HCT116 (cell line): ENCODE results near the gene CUBN.

Experiments
- ATF3 ChIP-seq: IDR thresholded peaks from 2 replicates; pipeline ENCODE4 v1.6.1; 2012
- CTCF ChIP-seq, 3 experiments: fragments of 200-600 bp in 1 of 3; sonication (generic) in 1 of 3; IDR thresholded peaks in 2 of 3; conservative IDR thresholded peaks in 1 of 3; 2 replicates each; pipeline ENCODE4 v1.5.1; 2012 to 2017; ENCODE audit warnings: low read depth in 2 of 3, low read length in 2 of 3, antibody characterized with exemption in 1 of 3, borderline replicate concordance in 1 of 3, control low read depth in 1 of 3, mild to moderate bottlenecking in 1 of 3, mixed read lengths in 1 of 3, mixed run types in 1 of 3, moderate library complexity in 1 of 3; ENCODE audit not compliant: insufficient read depth in 1 of 3
- EZH2phosphoT487 ChIP-seq: fragments of 200-600 bp; IDR thresholded peaks from 2 replicates; pipeline ENCODE4 v1.6.1; 2018; ENCODE audit warnings: antibody characterized with exemption, borderline replicate concordance
- FOSL1 ChIP-seq: IDR thresholded peaks from 2 replicates; pipeline ENCODE4 v1.6.1; 2012; ENCODE audit warnings: low read depth
- MAX ChIP-seq: IDR thresholded peaks from 2 replicates; pipeline ENCODE4 v1.6.1; 2012
- POLR2A ChIP-seq: IDR thresholded peaks from 2 replicates; pipeline ENCODE4 v1.7.0; 2011; ENCODE audit warnings: borderline replicate concordance; ENCODE audit not compliant: insufficient read depth, insufficient read length; ENCODE audit errors: extremely low read depth
- POLR2AphosphoS5 ChIP-seq: IDR thresholded peaks from 2 replicates; pipeline ENCODE4 v1.6.1; 2011; ENCODE audit warnings: mild to moderate bottlenecking, low read depth, low read length, moderate library complexity
- REST ChIP-seq: IDR thresholded peaks from 2 replicates; pipeline ENCODE4 v1.6.1; 2012; ENCODE audit warnings: low read depth
- SP1 ChIP-seq: IDR thresholded peaks from 2 replicates; pipeline ENCODE4 v1.6.1; 2012; ENCODE audit warnings: low read depth
- TCF7L2 ChIP-seq: IDR thresholded peaks from 2 replicates; pipeline ENCODE4 v1.7.0; 2011; ENCODE audit warnings: borderline replicate concordance, inconsistent platforms; ENCODE audit not compliant: insufficient read depth, insufficient read length; ENCODE audit errors: extremely low read depth
- ZFX ChIP-seq: fragments of 450-650 bp; IDR thresholded peaks from 2 replicates; pipeline ENCODE4 v1.6.1; 2017
- ZNF274 ChIP-seq: fragments of 200-500 bp; sonication (Bioruptor generic); IDR thresholded peaks from 2 replicates; pipeline ENCODE4 v1.6.1; 2014; ENCODE audit warnings: mild to moderate bottlenecking, low read depth, low read length, inconsistent platforms

- TF ChIP-seq CTCF (IDR thresholded peaks at IDR 0.05 in 2 of 3, conservative IDR thresholded peaks at IDR 0.05 in 1 of 3; ENCODE audit: borderline replicate concordance in 1 of 3, insufficient read depth in 1 of 3, low read depth in 2 of 3, low read length in 2 of 3) (no peak), ZFX (no peak), SP1 (no peak), ATF3 (no peak), POLR2A (no peak), FOSL1 (no peak), TCF7L2 (no peak), EZH2phosphoT487 (no peak), POLR2AphosphoS5 (no peak), ZNF274 (no peak), REST (no peak), MAX (no peak)
These were observed 177.0 kb downstream of the CUBN start for GRCh38 chr10:16952610-16953009.
